GM10248 (cell line): ENCODE results near the gene MON2.

Experiments
- CTCF ChIA-PET: fragments of 300-600 bp; sonication (Branson Sonifier 250); formaldehyde crosslinking; extraction: SDS; loops from one replicate; lab custom pipeline; 2021; ENCODE audit warnings: antibody characterized with exemption; lab: Yijun Ruan, JAX
- POLR2A ChIA-PET: fragments of 350-650 bp; sonication (Branson Sonifier 250); formaldehyde crosslinking; extraction: SDS; loops from one replicate; lab custom pipeline; 2020; ENCODE audit warnings: antibody characterized with exemption; lab: Yijun Ruan, JAX
- DNase-seq: peaks from one replicate; pipeline ENCODE4 v3.0.0; 2012; ENCODE audit errors: extremely low spot score
- TF ChIP-seq, protein P1 (sequence below): IDR thresholded peaks from 2 replicates; pipeline ENCODE4 v1.5.1; 2012; ENCODE audit warnings: mild to moderate bottlenecking, low read depth; ENCODE audit errors: extremely low read depth, missing control alignments, control extremely low read depth

The MON2 gene

DNA sequence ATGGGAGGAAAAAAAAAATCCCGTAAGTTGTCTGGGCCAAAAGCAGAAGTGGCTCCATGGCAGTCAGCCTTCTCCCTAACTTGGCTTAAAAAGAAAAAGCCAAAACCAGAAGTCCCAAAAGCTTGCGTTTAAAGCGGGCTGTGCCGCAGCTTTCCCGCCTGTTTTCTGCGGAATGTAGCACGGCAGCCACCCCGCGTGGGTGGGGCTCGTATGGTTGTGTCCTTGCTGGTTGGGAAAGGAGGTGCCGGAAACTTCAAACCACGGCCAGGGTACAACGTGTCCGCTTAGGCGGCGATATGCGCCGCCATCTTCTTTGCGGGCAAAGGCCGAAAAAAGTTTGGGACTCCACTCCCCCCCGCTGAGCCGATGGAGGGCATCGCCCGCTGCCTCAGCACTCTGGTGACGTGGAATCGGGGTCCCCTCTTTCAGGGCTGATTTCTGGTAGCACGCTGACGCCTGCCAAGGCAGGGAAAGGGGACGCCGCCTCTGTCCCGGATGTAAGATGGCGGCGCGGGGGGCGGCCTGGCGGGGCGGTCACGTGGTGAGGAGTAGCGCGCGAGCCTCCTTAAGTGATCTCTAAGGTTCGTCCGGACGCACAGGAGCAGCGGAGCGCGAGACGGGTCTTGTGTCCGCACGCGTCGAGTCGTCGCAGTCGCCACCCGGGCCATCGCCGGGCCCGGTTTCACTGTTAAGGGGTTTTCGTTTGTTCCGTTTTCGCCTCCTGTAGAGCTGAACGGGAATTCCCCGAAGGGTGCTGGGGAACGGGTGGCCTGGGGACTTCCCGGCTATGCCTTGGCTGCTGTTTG, 135.8 kb downstream of the MON2 start:
- TF ChIP-seq, protein P1, sequence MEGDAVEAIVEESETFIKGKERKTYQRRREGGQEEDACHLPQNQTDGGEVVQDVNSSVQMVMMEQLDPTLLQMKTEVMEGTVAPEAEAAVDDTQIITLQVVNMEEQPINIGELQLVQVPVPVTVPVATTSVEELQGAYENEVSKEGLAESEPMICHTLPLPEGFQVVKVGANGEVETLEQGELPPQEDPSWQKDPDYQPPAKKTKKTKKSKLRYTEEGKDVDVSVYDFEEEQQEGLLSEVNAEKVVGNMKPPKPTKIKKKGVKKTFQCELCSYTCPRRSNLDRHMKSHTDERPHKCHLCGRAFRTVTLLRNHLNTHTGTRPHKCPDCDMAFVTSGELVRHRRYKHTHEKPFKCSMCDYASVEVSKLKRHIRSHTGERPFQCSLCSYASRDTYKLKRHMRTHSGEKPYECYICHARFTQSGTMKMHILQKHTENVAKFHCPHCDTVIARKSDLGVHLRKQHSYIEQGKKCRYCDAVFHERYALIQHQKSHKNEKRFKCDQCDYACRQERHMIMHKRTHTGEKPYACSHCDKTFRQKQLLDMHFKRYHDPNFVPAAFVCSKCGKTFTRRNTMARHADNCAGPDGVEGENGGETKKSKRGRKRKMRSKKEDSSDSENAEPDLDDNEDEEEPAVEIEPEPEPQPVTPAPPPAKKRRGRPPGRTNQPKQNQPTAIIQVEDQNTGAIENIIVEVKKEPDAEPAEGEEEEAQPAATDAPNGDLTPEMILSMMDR, result no peak
- POLR2A ChIA-PET, result interaction anchor here (0.8 to 2.1 kb wide), 6 partner anchors 8 to 173 kb away, joined by 3 to 10 read pairs (median 4); partner anchors contain the start of gene MON2
- CTCF ChIA-PET, result interaction anchor here (0.9 to 2.5 kb wide), 9 partner anchors 9 to 197 kb away, joined by 3 to 11 read pairs (median 4); no protein-coding TSS in a partner anchor
- peak; percentile 87 for DNase-seq

DNA sequence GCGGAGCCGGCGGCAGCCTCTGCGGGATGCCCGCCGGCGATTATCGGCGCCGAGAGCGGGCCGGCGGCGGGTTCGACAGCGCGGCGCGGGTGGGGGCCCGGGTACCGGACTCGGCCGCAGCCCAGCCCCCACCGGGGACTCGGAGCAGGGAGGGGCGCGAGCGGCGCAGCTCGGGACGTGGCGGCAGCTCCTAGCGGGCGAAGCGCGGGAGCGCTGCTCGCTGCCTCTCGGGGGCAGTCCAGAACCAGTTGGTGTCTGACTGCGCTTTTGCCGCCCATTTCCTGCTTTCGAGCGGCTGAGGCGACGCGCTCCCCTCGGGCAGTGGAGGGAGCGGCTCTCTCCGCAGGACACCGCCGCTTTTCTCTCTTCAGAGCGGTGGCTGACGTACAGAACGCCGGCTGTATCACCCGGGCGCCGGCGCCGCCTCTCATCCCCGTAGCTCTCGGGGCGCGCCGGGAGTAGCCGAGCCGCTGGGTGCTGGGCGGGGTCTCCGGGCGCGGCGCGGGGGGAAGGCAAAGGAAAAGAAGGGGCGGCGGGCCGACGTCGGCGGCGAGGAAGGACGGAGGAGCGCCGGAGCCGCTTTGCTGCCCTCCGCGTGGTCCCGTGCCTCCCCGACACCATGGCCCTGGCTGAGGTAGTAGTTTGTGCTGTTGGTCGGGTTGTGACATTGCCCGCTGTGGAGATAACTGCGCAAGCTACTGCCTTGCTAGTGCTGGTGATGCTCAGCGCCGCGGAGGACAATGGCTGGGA, 136.6 kb downstream of the MON2 start:
- ChIA-PET CTCF (interaction anchor here (0.9 to 2.5 kb wide), 10 partner anchors 10 to 196 kb away, joined by 3 to 11 read pairs (median 4); no protein-coding TSS in a partner anchor), POLR2A (interaction anchor here (0.8 to 2.1 kb wide), 7 partner anchors 9 to 344 kb away, joined by 3 to 10 read pairs (median 4); partner anchors contain the start of genes MON2 and USP15)
- peak; percentile 82 for DNase-seq
- TF ChIP-seq, protein P1, result peak; percentile 48

DNA sequence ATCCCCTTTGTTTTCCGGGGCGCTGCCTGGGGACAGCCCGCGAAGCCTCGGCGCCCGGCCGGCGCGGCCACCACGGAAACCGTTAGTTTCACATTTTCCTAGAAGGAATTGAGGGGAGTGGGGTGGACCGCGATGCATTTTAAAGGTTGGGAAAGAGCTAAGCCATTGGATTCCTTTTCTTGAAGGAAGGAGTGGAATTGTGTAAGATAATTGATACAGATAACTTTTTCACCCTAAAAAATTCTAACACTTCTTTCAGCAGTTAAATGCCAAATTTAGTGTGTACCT, 137.1 kb downstream of the MON2 start:
- TF ChIP-seq, protein P1, result no peak
- POLR2A ChIA-PET, result interaction anchor here (1.1 to 2.1 kb wide), 4 partner anchors 9 to 344 kb away, joined by 3 to 10 read pairs (median 6); partner anchors contain the start of genes MON2 and USP15
- CTCF ChIA-PET, result interaction anchor here (1.1 to 2.5 kb wide), 7 partner anchors 10 to 196 kb away, joined by 3 to 11 read pairs (median 4); no protein-coding TSS in a partner anchor
- no peak for DNase-seq

DNA sequence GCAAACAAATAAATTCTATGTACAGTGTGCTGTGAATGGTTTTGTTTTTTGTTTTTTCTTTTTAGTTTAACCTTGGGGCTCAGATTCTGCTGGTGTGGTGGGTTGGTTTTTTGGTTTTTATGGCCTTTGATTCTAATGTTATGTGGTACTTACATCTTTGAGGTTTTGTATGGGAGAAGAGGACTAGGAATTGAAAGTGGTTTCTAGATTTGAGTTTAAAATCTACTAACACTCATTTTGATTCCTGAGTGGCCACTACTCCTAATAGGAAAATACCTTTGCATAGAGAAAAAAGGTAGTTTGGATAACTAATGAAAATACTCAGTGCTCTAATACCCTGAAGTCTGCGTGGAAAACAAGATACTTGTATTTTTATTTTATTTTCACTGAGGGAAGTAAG, 137.7 kb downstream of the MON2 start:
- DNase-seq, result no peak
- ChIA-PET CTCF (interaction anchor here (1.7 to 2.1 kb wide), 2 partner anchors 11 kb away, joined by 4 to 11 read pairs; no protein-coding TSS in a partner anchor), POLR2A (interaction anchor here (2.0 to 2.1 kb wide), 2 partner anchors 11 to 138 kb away, joined by 9 to 10 read pairs; partner anchors contain the start of gene MON2)
- TF ChIP-seq, protein P1, result no peak

DNA sequence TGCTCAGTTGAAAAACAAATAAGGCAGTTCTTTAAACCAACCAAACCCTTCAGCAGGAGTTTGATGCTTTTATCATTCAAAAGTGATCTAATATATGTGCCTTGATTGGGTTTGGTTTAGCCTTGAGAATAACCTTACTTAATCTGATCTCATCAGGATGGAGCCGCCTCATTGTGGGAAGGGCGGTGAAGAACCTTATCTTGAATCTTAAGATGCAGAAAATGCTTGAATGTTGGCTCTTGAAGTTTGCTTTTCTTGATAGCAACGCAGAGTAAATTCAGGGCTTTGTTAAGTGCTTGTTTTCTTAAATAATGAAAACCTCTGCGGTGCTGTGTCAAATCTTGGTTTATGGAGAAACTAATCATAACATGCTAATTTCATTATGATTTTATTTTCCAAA, 138.2 kb downstream of the MON2 start:
- TF ChIP-seq, protein P1, result no peak
- DNase-seq, result no peak
- ChIA-PET CTCF (interaction anchor here (0.9 to 1.9 kb wide), 3 partner anchors 11 to 193 kb away, joined by 4 to 7 read pairs (median 5); no protein-coding TSS in a partner anchor), POLR2A (no interaction called here)

DNA sequence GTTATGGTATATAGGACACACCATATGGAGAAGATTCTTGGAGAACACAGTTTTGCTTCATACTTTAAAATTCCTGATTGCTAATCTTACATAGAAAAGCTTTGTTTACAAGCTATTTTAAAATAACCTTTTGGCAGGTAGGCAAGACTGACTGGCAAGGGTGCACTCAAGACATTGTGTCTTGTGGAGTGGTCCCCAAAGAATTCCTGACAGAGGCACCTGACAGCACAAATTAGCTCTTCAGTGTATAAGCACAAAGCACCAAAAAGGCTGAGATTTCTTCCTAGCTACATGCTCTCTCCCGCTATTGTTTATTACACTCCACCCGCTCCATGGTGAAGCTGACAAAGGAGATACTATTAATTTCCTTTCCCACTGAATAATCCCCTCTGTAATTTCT, 139.4 kb downstream of the MON2 start:
- DNase-seq, result no peak
- TF ChIP-seq, protein P1, result no peak
- ChIA-PET CTCF (interaction anchor here (0.9 to 2.0 kb wide), 12 partner anchors 10 to 207 kb away, joined by 3 to 10 read pairs (median 4); no protein-coding TSS in a partner anchor), POLR2A (interaction anchor here (0.6 to 0.9 kb wide), 2 partner anchors 9 to 91 kb away, joined by 3 to 5 read pairs; no protein-coding TSS in a partner anchor)
